Subcutaneous abdominal adipose tissue (tissue), 5 donors: ENCODE results near the gene EPHB2.

Experiments used
- H3K27ac ChIP-seq: one replicate; pipeline ENCODE4 v1.7.0; 2013; ENCODE audit warnings: low read depth, mild to moderate bottlenecking, inconsistent platforms, low read length, moderate library complexity
- H3K27me3 ChIP-seq, 5 donors: one replicate each; pipeline ENCODE4 v1.7.0; 2013; ENCODE audit warnings: low read length in 5 of 5, inconsistent platforms in 1 of 5; ENCODE audit not compliant: control insufficient read depth in 5 of 5, insufficient read depth in 4 of 5
- H3K36me3 ChIP-seq, 5 donors: one replicate each; pipeline ENCODE4 v1.7.0; 2013; ENCODE audit warnings: low read length in 5 of 5; ENCODE audit not compliant: control insufficient read depth in 5 of 5, insufficient read depth in 5 of 5
- H3K4me1 ChIP-seq, 5 donors: one replicate each; pipeline ENCODE4 v1.7.0; 2013; ENCODE audit warnings: low read length in 5 of 5, mild to moderate bottlenecking in 3 of 5, moderate library complexity in 1 of 5; ENCODE audit not compliant: control insufficient read depth in 5 of 5, insufficient read depth in 5 of 5
- H3K4me3 ChIP-seq, 5 donors: one replicate each; pipeline ENCODE4 v1.7.0; 2013; ENCODE audit warnings: low read length in 5 of 5, low read depth in 1 of 5
- H3K9ac ChIP-seq, 5 donors: one replicate each; pipeline ENCODE4 v1.7.0; 2013; ENCODE audit warnings: low read length in 5 of 5, mild to moderate bottlenecking in 4 of 5, moderate library complexity in 3 of 5
- H3K9me3 ChIP-seq, 5 donors: one replicate each; pipeline ENCODE4 v1.7.0; 2013; ENCODE audit warnings: low read length in 5 of 5; ENCODE audit not compliant: control insufficient read depth in 5 of 5
- donor health status: healthy.
- donor health status: healthy.
- donor health status: healthy.
- donor health status: healthy.
- donor health status: healthy.

Gene EPHB2

DNA sequence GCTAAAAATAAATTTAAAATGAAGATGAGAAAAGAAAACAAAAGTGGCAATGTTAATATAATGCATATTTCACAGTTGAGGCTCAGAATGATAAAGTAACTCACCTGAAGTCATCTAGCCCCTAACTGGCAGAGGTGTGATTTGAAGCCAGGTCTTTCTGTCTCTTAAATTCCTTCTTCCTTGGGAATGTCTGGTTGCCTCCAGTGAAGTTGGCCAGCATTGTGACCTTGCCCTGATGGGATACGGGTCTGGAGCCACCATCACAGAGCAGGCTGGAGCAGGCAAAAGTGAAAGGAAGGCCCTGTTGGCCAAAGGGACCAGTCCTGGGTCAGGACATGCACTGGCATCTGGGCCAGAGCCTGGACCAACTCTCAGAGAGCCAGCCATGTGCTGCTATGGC is 111.7 kb downstream of the EPHB2 start:
- no peak overlapping the region for H3K4me3 ChIP-seq
- no peaks in the 10 kb centered on the region for H3K36me3 ChIP-seq

DNA sequence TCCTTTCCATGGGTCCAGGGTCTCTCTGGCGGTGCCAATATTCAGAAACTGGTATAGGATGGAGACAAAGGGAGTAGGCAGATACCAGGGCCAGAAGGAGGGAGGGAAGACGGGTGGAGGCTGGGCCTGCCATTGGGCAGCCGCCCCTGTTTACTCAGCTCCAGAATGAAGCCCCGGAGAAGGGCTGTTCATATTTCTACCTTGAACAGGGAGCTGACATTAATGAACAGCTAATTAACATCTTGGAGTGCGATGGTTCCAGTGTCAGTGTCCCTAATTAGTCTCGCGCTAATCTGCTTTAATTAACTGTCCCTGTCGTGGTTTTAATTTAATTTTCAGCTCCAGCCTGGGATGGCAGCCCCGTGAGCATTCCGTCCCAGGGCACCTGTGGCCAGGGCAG is 113.8 kb downstream of the EPHB2 start:
- H3K4me3 ChIP-seq: no peak overlapping the region
- H3K27me3 ChIP-seq: no peaks in the 10 kb centered on the region

More for the DNA sequence above, 111.7 kb downstream of the EPHB2 start:
- peaks cover 3 to 21% (median 17%) of the 10 kb centered on the region in 5 donors for H3K4me1 ChIP-seq
- no peak overlapping the region for H3K9ac ChIP-seq
- no peak overlapping the region for H3K27ac ChIP-seq
- H3K9me3 ChIP-seq: no peaks in the 10 kb centered on the region
- no peaks in the 10 kb centered on the region for H3K27me3 ChIP-seq

DNA sequence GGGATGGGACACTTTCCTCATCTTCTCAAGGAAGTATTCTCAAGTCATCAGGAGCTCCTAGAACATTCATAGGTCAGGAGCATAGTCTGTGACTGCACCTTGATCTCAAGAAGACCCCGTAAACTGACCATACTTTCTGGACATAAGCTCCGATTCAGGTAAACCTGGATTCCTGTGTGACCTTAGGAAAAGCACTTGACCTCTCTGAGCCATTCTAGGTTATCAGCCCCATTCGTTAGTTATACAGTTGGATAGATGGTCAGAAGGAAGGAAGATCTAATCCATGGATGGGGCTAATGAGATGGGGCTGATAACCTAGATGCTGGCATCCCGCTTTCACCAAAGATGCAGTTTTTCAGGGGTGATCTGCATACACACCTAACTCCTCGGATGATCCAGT is 114.3 kb downstream of the EPHB2 start:
- H3K36me3 ChIP-seq: no peaks in the 10 kb centered on the region
- H3K4me3 ChIP-seq: no peak overlapping the region
- H3K9ac ChIP-seq: no peak overlapping the region
- no peak overlapping the region for H3K27ac ChIP-seq
- H3K27me3 ChIP-seq: no peaks in the 10 kb centered on the region
- H3K9me3 ChIP-seq: no peaks in the 10 kb centered on the region
- peaks cover 3 to 18% (median 11%) of the 10 kb centered on the region in 5 donors for H3K4me1 ChIP-seq

More for the DNA sequence above, 113.8 kb downstream of the EPHB2 start:
- Histone ChIP-seq H3K9ac (no peak overlapping the region), H3K9me3 (no peaks in the 10 kb centered on the region), H3K4me1 (peaks cover 3 to 19% (median 11%) of the 10 kb centered on the region in 5 donors), H3K27ac (no peak overlapping the region), H3K36me3 (no peaks in the 10 kb centered on the region)

GRCh38 chr1:22825486-22826189 is 115.0 kb downstream of the EPHB2 start:
- Histone ChIP-seq H3K4me3 (no peak overlapping the region), H3K4me1 (peaks cover 3 to 18% (median 11%) of the 10 kb centered on the region in 5 donors), H3K9me3 (no peaks in the 10 kb centered on the region), H3K9ac (no peak overlapping the region), H3K27me3 (no peaks in the 10 kb centered on the region), H3K27ac (no peak overlapping the region), H3K36me3 (no peaks in the 10 kb centered on the region)

- Histone ChIP-seq H3K4me3 (no peak overlapping the region), H3K36me3 (no peaks in the 10 kb centered on the region), H3K27me3 (no peaks in the 10 kb centered on the region), H3K9ac (no peak overlapping the region), H3K27ac (no peak overlapping the region), H3K9me3 (no peaks in the 10 kb centered on the region), H3K4me1 (peaks cover 3 to 18% (median 11%) of the 10 kb centered on the region in 5 donors)
Measured at GRCh38 chr1:22826604-22827580, 116.3 kb downstream of the EPHB2 start.

DNA sequence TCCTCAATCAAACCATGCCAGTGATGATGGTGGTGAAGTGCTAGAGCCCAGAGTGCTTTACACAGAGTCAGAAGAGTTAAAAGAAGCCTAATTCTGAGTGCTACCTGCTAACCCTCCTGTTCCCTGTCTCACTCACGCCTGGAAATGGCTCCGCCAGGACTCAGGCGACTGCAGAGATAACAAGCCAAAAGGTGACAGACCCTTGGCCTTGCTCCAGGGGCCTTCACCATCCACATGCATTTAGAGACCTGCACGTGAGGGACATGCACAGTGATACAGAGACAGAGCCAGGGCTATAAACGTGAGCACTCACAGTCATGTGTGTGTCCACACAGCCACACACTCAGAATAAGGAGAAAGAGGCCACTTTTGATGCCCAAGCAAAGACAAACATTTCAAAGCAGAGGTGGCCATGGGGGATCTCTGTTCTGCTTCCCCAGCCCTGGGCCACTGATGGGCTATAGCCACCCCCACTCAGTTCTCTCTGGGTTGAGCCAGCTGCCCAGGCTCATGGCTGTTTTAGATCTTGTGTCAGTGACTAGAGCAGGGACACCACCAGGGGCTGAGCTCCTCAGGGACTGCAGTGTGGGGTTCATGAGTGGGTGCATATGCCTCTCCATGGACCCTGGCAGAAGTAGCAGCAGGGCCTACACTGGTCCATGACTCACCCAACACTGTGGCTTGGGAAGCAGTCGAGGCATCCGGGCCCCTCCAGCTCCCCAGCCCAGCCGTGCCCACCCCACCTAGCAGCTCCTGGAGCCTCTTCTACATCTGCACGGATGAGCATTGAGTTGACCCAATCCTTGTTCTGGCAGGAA is 117.2 kb downstream of the EPHB2 start:
- Histone ChIP-seq H3K9ac (no peak overlapping the region), H3K27me3 (no peaks in the 10 kb centered on the region), H3K9me3 (no peaks in the 10 kb centered on the region), H3K4me3 (no peak overlapping the region), H3K4me1 (peaks cover 3 to 18% (median 11%) of the 10 kb centered on the region in 5 donors), H3K36me3 (no peaks in the 10 kb centered on the region), H3K27ac (no peak overlapping the region)

GRCh38 chr1:22828484-22829308 is 118.1 kb downstream of the EPHB2 start:
- Histone ChIP-seq H3K36me3 (no peaks in the 10 kb centered on the region), H3K4me3 (no peak overlapping the region), H3K4me1 (peaks cover 3 to 18% (median 11%) of the 10 kb centered on the region in 5 donors), H3K9me3 (no peaks in the 10 kb centered on the region), H3K27me3 (no peaks in the 10 kb centered on the region), H3K9ac (no peak overlapping the region), H3K27ac (no peak overlapping the region)

GRCh38 chr1:22829309-22829989 is 118.8 kb downstream of the EPHB2 start:
- Histone ChIP-seq H3K4me3 (no peak overlapping the region), H3K9ac (no peak overlapping the region), H3K9me3 (no peaks in the 10 kb centered on the region), H3K4me1 (peaks cover 3 to 18% (median 11%) of the 10 kb centered on the region in 5 donors), H3K27me3 (no peaks in the 10 kb centered on the region), H3K36me3 (no peaks in the 10 kb centered on the region), H3K27ac (no peak overlapping the region)
